Diencephalon (tissue), 1 donor: ENCODE data around the gene IKZF1. TPM values are rescaled to one million over a fixed set of nuclear protein-coding genes. Genes with fewer than 3 reads are reported as not detected.

Experiments
- small RNA-seq: library from RNA; depleted of rRNA; stranded (forward); fragments of <200 nt; gene quantifications from one replicate; pipeline ENCODE3, GENCODE V24; 2014
- total RNA-seq: library from RNA; depleted of rRNA; stranded (reverse); fragments of >200 nt; gene quantifications from one replicate; pipeline ENCODE4 v1.2.3, GENCODE V29; 2014

The IKZF1 gene
- 3.7 TPM for total RNA-seq

GRCh38 chr7:50304129-50304910 is at the start of gene IKZF1:
TSS of gene IKZF1 (plus strand) at chr7:50304716. CDS start at chr7:50319062, 14,346 bp downstream.

GRCh38 chr7:50449881-50450589 is 145.5 kb downstream of the IKZF1 start, which contains the start of gene FIGNL1:
TSS of gene FIGNL1 (minus strand) at chr7:50450350. CDS start at chr7:50447287, 3,063 bp downstream.

Small RNA genes within 50 kb of the gene (small RNA-seq; reads per million reads assigned to genes)
- gene RNU6-1091P = not detected

Other genes with a start within 250 kb of the IKZF1 start
- gene ZPBP, start 211.5 kb upstream of the IKZF1 start, total RNA-seq = 0.92 TPM
- 29.3 TPM for gene FIGNL1, start 145.6 kb downstream of the IKZF1 start, total RNA-seq